H1 (cell line): ENCODE measurements around the gene KIAA0040. TPM values are rescaled to one million over a fixed set of nuclear protein-coding genes. Genes with fewer than 3 reads are reported as not detected.

Experiments used
- BACH1 ChIP-seq: IDR thresholded peaks from 2 replicates; pipeline ENCODE4 v1.6.1; 2012; ENCODE audit warnings: low read length, improper control_type of control experiment
- EP300 ChIP-seq, 2 experiments: IDR thresholded peaks; 1 replicate in 1 of 2; 2 replicates in 1 of 2; pipeline ENCODE4 v1.6.1; 2011 to 2012; ENCODE audit warnings: low read depth in 2 of 2, low read length in 2 of 2, mild to moderate bottlenecking in 2 of 2, borderline replicate concordance in 1 of 2, inconsistent platforms in 1 of 2, moderate library complexity in 1 of 2
- MAX ChIP-seq: IDR thresholded peaks from 2 replicates; pipeline ENCODE4 v1.6.1; 2012; ENCODE audit warnings: inconsistent platforms
- PHF8 ChIP-seq: fragments of 200-600 bp; sonication (generic); conservative IDR thresholded peaks from 2 replicates; pipeline ENCODE4 v1.7.1; 2012; ENCODE audit warnings: low read depth, mild to moderate bottlenecking, inconsistent platforms, low read length, moderate library complexity
- RBBP5 ChIP-seq: IDR thresholded peaks from 2 replicates; pipeline ENCODE4 v1.7.1; 2012; ENCODE audit warnings: low read depth, mild to moderate bottlenecking, inconsistent platforms, low read length, moderate library complexity, borderline replicate concordance
- RNF2 ChIP-seq: fragments of 200-900, 300-1000 bp; sonication (generic); IDR thresholded peaks from 2 replicates; pipeline ENCODE4 v1.7.1; 2016; ENCODE audit warnings: borderline replicate concordance, low read depth, mild to moderate bottlenecking, antibody characterized with exemption, low read length; ENCODE audit not compliant: poor library complexity, severe bottlenecking; ENCODE audit errors: missing control alignments
- RXRA ChIP-seq: IDR thresholded peaks from 2 replicates; pipeline ENCODE4 v1.6.1; 2011; ENCODE audit warnings: low read depth, mild to moderate bottlenecking, low read length, moderate library complexity; ENCODE audit not compliant: insufficient read depth
- SAP30 ChIP-seq: fragments of 300-600 bp; sonication (generic); IDR thresholded peaks from 2 replicates; pipeline ENCODE4 v1.7.1; 2012; ENCODE audit warnings: low read length, moderate library complexity, mild to moderate bottlenecking, inconsistent platforms; ENCODE audit not compliant: insufficient read depth, insufficient replicate concordance
- SIX5 ChIP-seq: IDR thresholded peaks from 2 replicates; pipeline ENCODE4 v1.6.1; 2011; ENCODE audit warnings: mild to moderate bottlenecking, low read depth, low read length
- SP2 ChIP-seq: IDR thresholded peaks from 2 replicates; pipeline ENCODE4 v1.6.1; 2012; ENCODE audit warnings: mild to moderate bottlenecking, low read length, inconsistent platforms
- polyA plus RNA-seq, 7 experiments: library from polyadenylated mRNA; depleted of rRNA in 3 of 7; stranded (reverse) in 5 of 7; unstranded in 2 of 7; fragments of >200 nt in 5 of 7; fragments of 200-250 nt in 2 of 7; gene quantifications; 1 replicate in 5 of 7; 2 replicates in 1 of 7; 4 replicates in 1 of 7; pipeline versions ENCODE4 v1.2.1 to v1.2.3, GENCODE V29; 2011 to 2013; ENCODE audit warnings: missing spikeins in 2 of 7, mixed read lengths in 2 of 7
- total RNA-seq: library from RNA; stranded (reverse); fragmentation: NEBNext Ultra II Directional; extraction: Animal tissue kit (Norgen Biotek cat#: 25700); gene quantifications from 2 replicates; pipeline ENCODE4 v1.2.1, GENCODE V29; 2021
- TF ChIP-seq, protein P1 (sequence below): fragments of 300-600 bp; sonication (generic); IDR thresholded peaks from 2 replicates; pipeline ENCODE4 v1.7.1; 2012; ENCODE audit warnings: low read length, moderate library complexity, mild to moderate bottlenecking, inconsistent platforms; ENCODE audit not compliant: insufficient replicate concordance

KIAA0040 gene
- total and polyA plus RNA-seq, 2 of the 8 experiments (the other 6 are each of a cell fraction or from before 2014, with no cell fraction given): 11.0 to 14.1 TPM

GRCh38 chr1:175162955-175163354 is 29.6 kb downstream of the KIAA0040 start (continued):
- TF ChIP-seq, protein P1, sequence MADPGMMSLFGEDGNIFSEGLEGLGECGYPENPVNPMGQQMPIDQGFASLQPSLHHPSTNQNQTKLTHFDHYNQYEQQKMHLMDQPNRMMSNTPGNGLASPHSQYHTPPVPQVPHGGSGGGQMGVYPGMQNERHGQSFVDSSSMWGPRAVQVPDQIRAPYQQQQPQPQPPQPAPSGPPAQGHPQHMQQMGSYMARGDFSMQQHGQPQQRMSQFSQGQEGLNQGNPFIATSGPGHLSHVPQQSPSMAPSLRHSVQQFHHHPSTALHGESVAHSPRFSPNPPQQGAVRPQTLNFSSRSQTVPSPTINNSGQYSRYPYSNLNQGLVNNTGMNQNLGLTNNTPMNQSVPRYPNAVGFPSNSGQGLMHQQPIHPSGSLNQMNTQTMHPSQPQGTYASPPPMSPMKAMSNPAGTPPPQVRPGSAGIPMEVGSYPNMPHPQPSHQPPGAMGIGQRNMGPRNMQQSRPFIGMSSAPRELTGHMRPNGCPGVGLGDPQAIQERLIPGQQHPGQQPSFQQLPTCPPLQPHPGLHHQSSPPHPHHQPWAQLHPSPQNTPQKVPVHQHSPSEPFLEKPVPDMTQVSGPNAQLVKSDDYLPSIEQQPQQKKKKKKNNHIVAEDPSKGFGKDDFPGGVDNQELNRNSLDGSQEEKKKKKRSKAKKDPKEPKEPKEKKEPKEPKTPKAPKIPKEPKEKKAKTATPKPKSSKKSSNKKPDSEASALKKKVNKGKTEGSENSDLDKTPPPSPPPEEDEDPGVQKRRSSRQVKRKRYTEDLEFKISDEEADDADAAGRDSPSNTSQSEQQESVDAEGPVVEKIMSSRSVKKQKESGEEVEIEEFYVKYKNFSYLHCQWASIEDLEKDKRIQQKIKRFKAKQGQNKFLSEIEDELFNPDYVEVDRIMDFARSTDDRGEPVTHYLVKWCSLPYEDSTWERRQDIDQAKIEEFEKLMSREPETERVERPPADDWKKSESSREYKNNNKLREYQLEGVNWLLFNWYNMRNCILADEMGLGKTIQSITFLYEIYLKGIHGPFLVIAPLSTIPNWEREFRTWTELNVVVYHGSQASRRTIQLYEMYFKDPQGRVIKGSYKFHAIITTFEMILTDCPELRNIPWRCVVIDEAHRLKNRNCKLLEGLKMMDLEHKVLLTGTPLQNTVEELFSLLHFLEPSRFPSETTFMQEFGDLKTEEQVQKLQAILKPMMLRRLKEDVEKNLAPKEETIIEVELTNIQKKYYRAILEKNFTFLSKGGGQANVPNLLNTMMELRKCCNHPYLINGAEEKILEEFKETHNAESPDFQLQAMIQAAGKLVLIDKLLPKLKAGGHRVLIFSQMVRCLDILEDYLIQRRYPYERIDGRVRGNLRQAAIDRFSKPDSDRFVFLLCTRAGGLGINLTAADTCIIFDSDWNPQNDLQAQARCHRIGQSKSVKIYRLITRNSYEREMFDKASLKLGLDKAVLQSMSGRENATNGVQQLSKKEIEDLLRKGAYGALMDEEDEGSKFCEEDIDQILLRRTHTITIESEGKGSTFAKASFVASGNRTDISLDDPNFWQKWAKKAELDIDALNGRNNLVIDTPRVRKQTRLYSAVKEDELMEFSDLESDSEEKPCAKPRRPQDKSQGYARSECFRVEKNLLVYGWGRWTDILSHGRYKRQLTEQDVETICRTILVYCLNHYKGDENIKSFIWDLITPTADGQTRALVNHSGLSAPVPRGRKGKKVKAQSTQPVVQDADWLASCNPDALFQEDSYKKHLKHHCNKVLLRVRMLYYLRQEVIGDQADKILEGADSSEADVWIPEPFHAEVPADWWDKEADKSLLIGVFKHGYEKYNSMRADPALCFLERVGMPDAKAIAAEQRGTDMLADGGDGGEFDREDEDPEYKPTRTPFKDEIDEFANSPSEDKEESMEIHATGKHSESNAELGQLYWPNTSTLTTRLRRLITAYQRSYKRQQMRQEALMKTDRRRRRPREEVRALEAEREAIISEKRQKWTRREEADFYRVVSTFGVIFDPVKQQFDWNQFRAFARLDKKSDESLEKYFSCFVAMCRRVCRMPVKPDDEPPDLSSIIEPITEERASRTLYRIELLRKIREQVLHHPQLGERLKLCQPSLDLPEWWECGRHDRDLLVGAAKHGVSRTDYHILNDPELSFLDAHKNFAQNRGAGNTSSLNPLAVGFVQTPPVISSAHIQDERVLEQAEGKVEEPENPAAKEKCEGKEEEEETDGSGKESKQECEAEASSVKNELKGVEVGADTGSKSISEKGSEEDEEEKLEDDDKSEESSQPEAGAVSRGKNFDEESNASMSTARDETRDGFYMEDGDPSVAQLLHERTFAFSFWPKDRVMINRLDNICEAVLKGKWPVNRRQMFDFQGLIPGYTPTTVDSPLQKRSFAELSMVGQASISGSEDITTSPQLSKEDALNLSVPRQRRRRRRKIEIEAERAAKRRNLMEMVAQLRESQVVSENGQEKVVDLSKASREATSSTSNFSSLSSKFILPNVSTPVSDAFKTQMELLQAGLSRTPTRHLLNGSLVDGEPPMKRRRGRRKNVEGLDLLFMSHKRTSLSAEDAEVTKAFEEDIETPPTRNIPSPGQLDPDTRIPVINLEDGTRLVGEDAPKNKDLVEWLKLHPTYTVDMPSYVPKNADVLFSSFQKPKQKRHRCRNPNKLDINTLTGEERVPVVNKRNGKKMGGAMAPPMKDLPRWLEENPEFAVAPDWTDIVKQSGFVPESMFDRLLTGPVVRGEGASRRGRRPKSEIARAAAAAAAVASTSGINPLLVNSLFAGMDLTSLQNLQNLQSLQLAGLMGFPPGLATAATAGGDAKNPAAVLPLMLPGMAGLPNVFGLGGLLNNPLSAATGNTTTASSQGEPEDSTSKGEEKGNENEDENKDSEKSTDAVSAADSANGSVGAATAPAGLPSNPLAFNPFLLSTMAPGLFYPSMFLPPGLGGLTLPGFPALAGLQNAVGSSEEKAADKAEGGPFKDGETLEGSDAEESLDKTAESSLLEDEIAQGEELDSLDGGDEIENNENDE: no peak
- TF ChIP-seq SIX5 (no peak), EP300 (IDR thresholded peaks at IDR 0.05; ENCODE audit: borderline replicate concordance in 1 of 2, low read depth in 2 of 2, low read length in 2 of 2) (no peak), SAP30 (no peak), RBBP5 (no peak), RXRA (no peak), PHF8 (no peak), SP2 (no peak), MAX (no peak), RNF2 (no peak), BACH1 (no peak)
